Limb (tissue), 2 donors: ENCODE results near the gene ACIN1.

Experiments
- DNase-seq, 2 donors: peaks; one replicate each; pipeline ENCODE4 v3.0.0-alpha.2; 2016; ENCODE audit errors: extremely low spot score in 2 of 2

Gene ACIN1

GRCh38 chr14:23079716-23080115 is 15.2 kb downstream of the ACIN1 start:
- DNase-seq, result no peak

DNA sequence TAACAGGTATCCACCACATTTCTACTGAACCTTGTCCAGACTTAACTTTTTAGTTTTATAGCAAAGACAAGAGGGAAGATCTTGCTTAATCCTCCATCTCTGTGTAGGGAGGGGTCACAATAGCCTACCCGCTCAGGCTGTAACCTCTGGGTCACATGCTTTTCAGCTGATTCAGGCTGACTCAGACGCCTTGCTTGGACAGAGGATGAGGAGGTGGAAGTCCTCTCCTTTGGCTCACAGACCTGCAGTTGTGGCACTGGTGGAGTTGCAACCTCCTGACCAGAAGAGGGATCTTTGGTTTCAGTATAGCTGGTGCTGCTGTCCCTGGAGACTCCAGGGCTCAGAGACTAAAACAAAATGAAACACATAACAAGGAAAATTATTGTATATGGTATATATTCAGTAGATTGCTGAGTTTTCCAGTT is 16.2 kb downstream of the ACIN1 start:
- DNase-seq, result no peak

DNA sequence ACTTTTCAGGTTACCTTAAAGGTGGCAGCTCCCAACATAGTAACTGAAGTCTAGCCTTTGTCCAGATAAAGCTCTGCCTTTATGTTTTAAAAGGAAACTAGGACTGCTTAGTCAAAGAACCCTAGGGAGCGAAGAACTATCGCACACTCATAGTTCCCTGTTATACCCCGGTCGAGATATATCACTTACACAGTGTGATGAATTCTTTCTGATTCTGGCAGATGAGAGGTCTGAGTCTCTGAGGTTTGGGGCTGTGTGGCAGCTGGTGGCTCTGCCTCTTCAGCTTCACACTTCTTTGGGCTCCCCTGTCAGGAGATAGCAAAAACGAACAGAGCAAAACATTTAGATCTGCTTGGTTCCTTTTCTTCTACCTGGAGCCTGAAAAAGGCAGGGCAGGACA is 17.0 kb downstream of the ACIN1 start:
- DNase-seq, result no peak

DNA sequence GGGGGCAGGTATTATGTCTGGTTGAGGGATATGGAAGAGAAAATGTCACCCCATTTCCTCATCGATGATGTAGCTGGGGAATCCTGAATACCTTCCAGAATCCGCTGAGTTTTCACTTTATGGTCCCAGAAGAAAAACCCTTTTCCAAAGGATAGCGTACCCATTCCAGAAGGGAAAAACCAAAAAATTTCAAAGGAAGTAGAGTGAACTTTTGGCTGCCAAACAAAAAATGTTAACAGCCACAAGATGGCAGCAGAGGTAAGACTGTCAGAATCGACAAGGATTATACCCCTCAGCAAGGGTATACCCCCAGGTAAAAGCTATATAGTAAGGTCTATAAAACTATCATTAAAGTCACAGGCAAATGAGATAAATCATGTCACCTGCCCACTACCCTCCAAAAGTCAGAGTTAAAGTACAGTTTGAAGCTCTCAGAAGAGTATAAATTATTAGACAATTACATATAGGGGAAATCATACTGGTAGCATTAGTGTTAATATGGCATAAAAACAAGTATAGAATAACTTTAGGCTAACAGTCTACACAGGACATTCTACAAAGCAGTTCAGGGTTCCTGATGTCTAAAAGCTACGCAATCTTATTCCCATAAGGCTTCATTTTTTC is 18.0 kb downstream of the ACIN1 start:
- DNase-seq, result no peak

DNA sequence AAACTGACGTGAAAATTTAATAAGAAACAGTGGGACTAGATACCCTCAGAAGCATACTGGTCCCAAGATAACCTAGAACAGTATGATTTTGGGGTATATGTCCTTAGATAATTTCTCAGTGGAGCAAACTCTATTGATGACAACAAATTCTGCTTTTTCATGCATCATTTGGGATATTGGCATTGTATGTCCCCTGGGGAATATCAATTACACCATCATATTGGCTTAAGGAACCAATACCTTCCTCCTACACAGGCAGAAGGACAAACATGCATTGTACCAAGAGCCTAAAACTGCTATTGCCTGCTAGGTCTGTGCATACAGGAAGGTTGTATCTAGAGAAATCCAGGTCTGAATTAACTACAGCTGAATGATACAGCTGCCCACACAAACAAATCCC is 20.0 kb downstream of the ACIN1 start:
- DNase-seq, result no peak

GRCh38 chr14:23071921-23072539 is 22.9 kb downstream of the ACIN1 start:
- no peak for DNase-seq

- peak; percentile 88 to 93 for DNase-seq
These were observed 23.6 kb downstream of the ACIN1 start for GRCh38 chr14:23071244-23071920.

- DNase-seq, result no peak
These were observed 24.4 kb downstream of the ACIN1 start for GRCh38 chr14:23070262-23071129.

DNA sequence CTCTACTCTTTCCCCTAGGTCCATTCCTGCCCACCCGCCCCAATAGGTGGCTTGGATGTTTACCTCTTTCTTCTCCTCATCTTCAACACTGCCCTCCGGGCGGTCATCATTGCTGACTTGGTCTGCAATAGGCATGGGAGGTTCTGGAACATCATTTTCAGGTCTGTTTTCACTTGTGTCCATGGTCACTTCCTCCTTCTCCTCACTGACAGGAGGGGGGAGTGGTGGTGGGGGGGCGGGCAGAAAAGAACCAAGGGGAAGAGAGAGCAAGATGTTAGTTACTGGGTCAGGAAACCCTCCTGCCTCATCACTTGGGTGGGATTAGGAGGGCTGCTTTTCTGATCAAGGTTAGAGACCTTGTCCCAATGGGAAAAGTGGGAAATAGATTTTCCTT is 25.5 kb downstream of the ACIN1 start:
- no peak for DNase-seq

GRCh38 chr14:23068789-23069412 is 26.0 kb downstream of the ACIN1 start:
- DNase-seq, result peak; percentile 86 to 89

DNA sequence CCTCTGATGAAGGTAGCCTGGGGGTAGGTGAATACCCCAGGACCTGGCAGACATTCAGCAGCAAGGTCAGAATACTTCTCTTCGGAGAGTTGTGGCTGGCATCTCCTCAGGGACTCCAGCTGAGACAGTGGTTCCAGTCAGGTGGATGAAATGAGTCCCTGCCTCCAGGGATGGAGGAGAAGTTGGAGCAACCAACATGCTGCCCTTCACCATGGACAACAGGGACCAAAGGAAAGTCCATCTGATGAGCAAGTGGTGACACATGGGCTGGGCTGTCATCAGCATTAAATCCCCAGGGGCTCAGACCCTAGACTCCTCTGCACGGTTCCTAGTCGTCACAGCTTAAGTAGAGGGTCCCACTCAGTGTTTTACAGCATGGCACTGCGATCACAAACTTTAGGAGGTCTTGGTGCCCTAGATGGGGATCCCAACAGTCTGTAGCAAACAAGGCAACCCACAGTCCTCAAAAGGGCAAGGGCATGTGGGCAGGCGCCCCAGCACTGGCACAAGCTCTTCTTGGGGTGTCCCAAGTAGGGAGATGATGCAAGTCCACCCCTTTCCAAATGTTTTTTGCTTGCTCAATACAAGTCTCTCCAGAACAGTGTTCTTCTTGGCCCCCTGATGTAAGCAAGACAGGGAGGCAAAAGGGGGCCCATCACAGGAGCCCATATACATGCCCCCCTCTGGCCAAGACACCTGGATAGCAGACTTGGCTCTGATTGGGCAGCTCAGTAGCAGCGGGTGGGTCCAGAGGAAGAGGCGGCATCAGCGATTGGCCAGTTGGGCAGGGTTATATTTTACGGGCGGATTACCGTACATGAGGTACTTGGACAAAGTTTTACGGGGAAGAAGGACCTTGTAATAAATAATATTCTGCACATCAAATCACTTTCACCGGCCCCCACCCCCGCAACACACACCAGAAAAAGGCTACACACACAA is 26.8 kb downstream of the ACIN1 start:
- no peak for DNase-seq

DNA sequence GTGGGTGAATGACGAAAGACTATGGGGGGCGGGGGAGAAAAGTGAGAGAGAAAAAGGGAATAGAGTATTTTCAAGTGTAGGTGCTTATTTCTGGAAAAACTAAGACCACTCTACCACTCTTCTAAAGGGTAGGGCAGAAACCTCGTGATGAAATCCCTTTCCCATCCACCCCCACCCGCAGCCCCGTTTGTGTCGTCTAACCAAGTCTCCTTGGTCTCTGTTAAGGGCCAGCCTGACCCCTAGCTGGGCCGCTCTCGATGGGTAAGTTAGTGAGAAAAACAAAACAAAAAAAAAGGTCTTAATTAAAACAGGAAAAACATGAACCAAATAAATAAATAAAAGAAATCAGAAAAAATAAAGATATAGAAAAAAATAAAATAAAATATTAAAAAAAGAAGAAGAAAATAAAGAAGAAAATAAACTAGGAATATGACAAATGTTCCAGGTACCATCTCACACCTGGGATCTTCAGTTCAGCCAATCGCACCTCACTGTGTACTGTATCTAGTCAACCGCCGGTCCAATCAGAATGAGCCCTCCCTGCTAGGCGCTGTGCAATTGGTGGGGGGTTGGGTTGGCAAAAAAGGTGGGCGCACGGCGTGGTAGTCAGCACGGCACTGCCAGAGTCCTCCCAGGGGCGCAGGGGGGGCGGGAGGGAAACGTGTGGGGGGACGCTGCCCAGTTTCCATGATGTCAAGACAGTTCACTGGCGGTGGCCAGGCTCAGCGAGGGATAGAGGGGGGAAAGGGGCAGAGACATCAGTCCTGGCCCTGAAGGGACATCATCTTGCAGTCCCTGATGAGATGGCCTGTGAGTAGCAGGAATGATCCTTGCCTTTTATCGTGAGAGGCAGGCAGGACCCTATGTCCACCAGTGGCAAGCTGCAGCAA is 27.8 kb downstream of the ACIN1 start:
- no peak for DNase-seq

DNA sequence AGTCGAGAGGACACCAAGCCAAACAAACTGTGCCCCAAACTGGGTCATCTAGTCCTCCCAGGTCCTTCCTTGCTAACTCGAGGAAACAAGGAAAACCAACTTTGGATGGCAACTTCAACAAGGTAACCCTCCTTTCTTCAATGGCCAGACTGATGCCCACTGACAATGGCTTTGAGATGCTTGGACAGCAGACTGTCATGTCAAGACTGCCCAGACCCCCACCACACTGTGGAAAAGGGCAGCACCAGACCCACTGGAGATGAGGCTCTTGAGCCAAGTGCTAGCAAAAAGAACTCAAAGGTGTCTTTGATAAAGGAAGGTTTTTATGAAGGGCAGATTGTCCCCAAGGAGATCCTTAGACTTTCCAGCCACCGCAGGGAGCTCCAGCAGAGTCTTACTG is 28.6 kb downstream of the ACIN1 start:
- no peak for DNase-seq

- DNase-seq, result no peak
These were observed 31.3 kb downstream of the ACIN1 start for GRCh38 chr14:23063601-23064000.

DNA sequence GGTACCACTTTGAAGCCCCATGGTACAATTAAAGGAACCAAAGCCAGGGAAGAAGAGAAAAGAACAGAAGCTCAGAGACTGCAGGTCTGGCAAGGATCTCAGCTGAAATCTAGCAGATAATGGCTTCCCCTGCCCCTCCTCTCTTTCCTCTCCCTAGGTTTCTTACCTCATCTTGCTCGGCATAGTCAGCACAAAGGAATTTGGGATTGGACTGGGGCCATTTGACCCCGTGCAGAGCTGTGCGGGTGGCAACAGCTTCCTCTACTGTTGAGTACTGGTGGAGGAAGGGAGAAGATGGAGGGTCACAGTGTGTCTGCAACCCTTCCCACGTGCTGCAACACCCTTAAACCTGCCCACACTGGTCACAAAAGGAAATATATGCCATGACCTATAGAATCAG is 32.9 kb downstream of the ACIN1 start:
- DNase-seq, result no peak

DNA sequence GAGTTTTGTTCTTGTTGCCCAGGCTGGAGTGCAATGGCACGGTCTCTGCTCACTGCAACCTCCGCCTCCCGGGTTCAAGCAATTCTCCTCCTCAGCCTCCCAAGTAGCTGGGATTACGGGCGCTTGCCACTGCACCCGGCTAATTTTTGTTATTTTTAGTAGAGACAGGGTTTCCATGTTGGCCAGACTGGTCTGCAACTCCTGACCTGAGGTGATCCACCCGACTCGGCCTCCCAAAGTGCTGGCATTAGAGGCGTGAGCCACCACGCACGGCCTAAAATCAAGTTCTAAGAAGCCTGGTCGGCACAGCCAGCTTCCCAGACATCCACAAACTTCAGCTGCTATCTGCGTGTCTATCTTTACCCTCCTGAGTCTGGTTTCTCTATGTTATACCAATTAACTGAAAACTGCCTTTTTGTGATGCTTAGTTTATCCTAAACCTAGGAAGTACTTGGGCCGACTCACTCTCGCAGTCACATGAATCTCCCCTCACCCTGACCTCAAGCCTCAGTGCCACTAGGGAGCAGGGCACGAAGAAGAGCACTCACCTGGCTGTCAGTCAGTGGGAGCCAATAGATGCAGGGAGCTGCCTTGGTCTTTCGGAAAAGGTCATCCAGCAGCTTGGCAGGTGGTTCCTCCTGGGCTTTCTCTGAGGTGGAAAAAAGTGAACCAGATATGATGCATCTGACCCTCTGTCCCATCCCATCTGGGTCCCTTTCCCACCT is 34.2 kb downstream of the ACIN1 start:
- no peak for DNase-seq

DNA sequence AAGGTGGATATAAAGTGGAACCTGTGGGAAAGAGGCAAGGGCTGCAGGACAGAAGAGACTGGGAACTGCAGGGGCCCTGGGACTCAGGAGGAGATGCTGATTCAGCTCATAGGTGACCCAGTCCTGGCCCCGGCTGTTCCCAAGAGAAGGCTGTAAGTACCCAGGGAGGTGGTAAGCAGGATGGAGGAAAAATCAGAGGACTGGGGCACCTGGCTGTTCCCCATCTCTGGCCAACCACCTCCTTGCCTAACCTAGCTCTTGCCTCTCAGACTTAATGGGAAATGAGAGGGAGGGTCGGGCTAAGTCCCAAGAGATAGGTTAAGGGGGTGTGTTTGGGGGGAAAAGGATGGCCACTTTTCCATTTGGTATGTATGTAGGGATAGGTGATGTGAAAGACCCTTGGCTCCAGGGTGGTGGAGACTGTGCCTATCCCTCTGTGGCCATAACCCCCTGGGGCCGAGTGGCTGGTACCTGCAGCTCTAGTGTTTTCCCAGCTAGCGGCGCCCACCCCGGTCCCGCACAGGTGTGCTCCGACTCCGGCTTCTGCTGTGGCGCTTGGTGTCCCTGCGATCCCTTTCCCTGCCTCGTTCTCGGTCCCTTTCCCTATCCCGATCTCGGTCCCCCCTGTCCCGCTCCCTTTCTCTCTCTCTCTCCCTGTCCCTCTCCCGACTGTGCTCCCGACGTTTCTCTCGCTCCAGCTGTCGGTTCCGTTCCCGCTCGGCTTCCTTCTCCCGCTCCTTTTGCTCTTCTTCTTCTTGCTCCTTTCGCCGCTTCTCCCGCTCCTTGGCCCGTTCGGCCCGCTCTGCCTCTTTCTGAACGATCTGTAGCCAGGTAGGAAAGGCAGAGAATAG is 36.1 kb downstream of the ACIN1 start:
- DNase-seq, result no peak
